ENCODE results near the gene DDIT4.

GRCh38 chr10:72273410-72274212 lies at the start of gene DDIT4:
- no peak for TF ChIP-seq MAX (IDR thresholded peaks at IDR 0.05)
- TF ChIP-seq CTCF (IDR thresholded peaks at IDR 0.05 in 2 of 3, conservative IDR thresholded peaks at IDR 0.05 in 1 of 3; ENCODE audit: borderline replicate concordance in 1 of 3, insufficient read depth in 1 of 3, low read depth in 2 of 3, low read length in 2 of 3) = no peak
- TF ChIP-seq REST (IDR thresholded peaks at IDR 0.05; ENCODE audit: low read depth) = no peak
- no peak for TF ChIP-seq SRF (IDR thresholded peaks at IDR 0.05; ENCODE audit: low read depth)
- no peak for TF ChIP-seq CBX3 (IDR thresholded peaks at IDR 0.05; ENCODE audit: low read depth)

All from HCT116 (cell line).